Measurements from ENCODE around the gene SPATA32. TPM values are rescaled to one million over a fixed set of nuclear protein-coding genes. Genes with fewer than 3 reads are reported as not detected.
"Not testable (repeated sequence)": the region's sequence is repeated elsewhere in the genome, so short reads cannot be mapped to it uniquely, and the experiment has no call there.

Gene SPATA32
- total RNA-seq, 1 donor = not detected

DNA sequence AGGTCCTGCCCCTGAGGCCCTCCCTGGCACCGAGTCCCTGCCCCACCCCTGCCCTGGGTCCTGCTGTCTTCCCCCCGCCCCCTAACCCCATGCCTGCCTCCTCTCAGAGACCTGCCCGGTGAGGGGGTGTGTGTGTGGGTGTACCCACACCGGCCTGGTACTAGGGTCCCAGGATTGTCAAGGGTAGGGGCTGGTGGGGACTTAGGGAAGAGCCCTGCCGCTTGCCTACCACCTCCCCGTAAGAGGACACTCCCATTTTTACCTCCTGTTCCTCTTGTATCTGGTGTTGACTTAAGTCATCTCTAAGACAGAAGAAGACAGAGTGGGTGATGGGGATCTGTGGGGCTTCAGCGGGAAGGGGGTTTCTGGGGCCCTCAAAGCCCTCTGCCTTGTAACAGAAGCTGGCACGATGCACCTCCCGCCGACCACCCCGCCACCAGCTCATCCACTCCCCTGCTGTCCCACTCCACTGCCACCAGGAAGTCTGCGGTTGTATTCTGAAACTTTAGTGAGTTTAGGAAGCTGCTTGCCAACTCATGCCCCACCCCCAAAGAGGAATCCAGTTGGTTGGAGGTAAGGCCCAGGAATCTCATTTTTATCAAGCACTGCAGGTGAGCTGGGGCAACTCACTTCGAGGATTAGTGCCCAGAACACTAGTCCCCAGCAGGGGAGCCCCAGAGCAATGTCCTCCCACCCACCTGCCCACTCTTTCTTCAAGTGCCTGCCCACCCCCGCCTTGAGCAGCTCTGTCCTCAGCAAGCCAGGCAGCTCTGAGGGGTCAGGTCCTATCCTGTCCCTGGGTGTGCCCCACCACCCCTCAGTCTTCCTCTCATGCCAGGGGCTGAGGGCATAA is 5.6 kb downstream of the SPATA32 start:
- TF ChIP-seq, protein P1, sequence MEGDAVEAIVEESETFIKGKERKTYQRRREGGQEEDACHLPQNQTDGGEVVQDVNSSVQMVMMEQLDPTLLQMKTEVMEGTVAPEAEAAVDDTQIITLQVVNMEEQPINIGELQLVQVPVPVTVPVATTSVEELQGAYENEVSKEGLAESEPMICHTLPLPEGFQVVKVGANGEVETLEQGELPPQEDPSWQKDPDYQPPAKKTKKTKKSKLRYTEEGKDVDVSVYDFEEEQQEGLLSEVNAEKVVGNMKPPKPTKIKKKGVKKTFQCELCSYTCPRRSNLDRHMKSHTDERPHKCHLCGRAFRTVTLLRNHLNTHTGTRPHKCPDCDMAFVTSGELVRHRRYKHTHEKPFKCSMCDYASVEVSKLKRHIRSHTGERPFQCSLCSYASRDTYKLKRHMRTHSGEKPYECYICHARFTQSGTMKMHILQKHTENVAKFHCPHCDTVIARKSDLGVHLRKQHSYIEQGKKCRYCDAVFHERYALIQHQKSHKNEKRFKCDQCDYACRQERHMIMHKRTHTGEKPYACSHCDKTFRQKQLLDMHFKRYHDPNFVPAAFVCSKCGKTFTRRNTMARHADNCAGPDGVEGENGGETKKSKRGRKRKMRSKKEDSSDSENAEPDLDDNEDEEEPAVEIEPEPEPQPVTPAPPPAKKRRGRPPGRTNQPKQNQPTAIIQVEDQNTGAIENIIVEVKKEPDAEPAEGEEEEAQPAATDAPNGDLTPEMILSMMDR (IDR thresholded peaks at IDR 0.05; ENCODE audit: insufficient read depth, low read depth, low read length) = no peak
- DNase-seq (ENCODE audit: low read depth) = no peak
- no peak overlapping the region for H3K4me3 ChIP-seq (ENCODE audit: low read depth, low read length)

DNA sequence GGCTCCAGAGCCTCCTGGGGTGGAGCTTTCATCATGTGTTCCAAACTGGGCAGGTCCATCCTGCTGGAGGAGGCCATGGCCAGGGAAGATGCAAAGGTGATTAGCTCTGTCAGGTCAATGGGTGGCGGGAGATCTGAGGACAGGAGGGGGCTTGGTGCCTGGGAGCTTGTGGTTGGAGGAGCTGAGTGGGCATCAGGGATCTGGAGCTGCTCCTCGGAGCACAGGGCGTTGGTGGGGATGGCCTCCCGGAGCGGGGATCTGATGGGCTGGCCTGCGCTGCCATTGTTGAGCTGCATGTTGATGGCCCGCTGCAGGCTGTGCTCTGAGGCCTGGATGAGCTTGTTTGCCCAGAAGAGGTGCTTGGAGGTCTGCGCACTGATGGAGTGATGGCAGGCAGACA is 6.5 kb downstream of the SPATA32 start:
- no peak for DNase-seq (ENCODE audit: low read depth)

DNA sequence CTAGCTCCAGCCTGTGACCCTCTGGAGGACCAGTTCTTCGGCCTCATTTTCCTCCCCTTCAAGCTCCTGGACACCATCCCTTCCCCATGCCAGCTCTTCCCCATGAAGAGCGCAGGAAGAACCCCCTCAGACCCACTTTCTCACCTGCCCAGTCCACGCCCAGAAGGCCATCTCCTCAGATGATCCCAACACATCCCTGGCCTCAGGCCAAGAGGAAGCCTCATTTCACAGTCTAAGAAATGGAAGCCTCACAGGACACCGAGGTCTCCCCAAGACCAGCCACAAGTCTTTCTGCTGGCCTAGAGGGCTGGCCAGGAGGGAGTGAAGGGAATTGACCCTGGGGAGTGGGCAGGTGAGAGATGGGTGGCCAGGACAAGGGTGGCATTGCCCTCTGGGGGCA is 8.0 kb downstream of the SPATA32 start:
- no peak overlapping the region for H3K4me3 ChIP-seq (ENCODE audit: low read depth, low read length)

More for the DNA sequence above, 6.5 kb downstream of the SPATA32 start:
- TF ChIP-seq, protein P1 (IDR thresholded peaks at IDR 0.05; ENCODE audit: insufficient read depth, low read depth, low read length) = no peak
- no peak overlapping the region for H3K4me3 ChIP-seq (ENCODE audit: low read depth, low read length)

DNA sequence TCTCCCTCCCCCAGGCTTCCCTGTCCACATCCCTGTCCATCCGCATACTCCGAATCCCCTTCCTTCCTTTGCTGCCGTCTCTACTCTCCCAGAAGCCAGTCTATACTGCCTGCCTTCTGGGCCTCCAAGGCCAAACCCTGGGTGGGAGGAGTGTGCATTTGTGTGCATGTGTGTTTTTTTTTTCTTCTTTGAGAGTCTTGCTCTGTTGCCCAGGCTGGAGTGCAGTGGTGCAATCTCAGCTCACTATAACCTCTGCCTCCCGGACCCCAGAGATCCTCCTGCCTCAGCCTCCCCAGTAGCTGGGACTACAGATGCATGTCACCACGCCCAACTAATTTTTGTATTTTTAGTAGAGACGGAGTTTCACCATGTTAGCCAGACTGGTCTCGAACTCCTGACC is 8.7 kb downstream of the SPATA32 start:
- H3K4me3 ChIP-seq (ENCODE audit: low read depth, low read length); DNase-seq (ENCODE audit: low read depth): not testable (repeated sequence)

More for the DNA sequence above, 8.0 kb downstream of the SPATA32 start:
- no peak for DNase-seq (ENCODE audit: low read depth)
- TF ChIP-seq, protein P1 (IDR thresholded peaks at IDR 0.05; ENCODE audit: insufficient read depth, low read depth, low read length) = no peak

DNA sequence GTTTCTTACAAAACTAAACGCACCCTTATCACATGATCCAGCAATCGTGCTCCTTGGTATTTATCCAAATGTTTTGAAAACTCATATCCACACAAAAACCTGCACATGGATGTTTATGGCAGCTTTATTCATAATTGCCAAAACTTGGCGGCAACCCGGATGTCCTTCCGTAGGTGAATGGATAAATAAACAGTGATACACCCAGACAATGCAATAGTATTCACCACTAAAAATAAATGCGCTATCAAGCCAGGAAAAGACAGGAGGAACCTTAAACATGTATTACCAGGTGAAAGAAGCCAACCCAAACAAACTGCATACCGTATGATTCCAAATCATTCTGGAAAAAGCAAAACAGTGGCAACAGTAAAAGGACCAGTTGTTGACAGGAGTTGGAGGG is 10.0 kb downstream of the SPATA32 start:
- DNase-seq (ENCODE audit: low read depth) = no peak
- H3K4me3 ChIP-seq (ENCODE audit: low read depth, low read length) = no peak overlapping the region
- TF ChIP-seq, protein P1 (IDR thresholded peaks at IDR 0.05; ENCODE audit: insufficient read depth, low read depth, low read length) = no peak

DNA sequence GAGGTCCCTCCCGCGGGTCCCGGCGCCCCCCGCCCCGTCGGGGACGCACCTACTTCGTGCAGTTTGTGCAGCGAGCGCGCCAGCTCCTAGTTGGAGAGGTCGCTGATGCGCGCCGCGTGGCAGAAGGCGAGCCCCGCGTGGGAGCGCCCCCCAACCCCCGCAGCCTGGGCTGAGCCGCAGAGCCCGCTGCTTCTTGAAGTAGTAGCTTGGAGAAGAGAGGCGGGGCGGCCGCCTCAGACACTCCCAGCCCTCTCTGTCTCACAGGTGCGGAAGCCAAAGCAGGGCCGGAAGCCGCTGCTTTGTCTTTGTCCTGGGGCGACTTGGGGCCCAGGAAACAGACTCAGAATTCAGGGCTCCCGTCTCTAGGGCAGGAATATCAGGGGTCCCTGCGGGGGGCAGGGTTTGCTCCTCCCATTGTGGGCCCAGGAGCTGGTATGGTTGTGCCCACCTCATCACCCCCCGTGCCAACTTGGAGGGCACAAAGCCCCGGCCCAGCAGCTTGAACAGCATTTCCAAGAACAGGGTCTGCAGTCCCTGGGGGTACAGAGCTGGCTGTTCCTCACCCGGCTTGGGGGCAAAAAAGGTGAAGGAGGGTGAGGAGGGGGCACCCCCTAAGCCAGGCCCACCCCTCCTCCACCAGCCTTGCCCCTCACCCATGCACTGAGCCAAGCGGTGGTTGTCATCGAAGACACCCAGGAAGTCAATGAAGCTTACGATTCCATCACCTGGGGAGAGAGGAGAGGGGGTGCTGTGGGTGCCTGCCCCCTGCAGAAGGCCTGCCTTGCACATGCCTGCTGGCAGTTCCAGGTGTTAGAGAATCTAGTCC is 13.5 kb downstream of the SPATA32 start:
- TF ChIP-seq, protein P1 (IDR thresholded peaks at IDR 0.05; ENCODE audit: insufficient read depth, low read depth, low read length) = no peak
- peak overlapping the region; percentile 70 for H3K4me3 ChIP-seq (ENCODE audit: low read depth, low read length)
- no peak for DNase-seq (ENCODE audit: low read depth)
